ENCODE measurements around the gene GAS6. TPM values are rescaled to one million over a fixed set of nuclear protein-coding genes. Genes with fewer than 3 reads are reported as not detected.

GAS6 gene
- total RNA-seq, 1 experiment from 2014 or later = 12.0 TPM

- no peak for DNase-seq (ENCODE audit: extremely low read depth, low read depth)
These were observed 9.5 kb downstream of the GAS6 start for GRCh38 chr13:113854238-113855011.

GRCh38 chr13:113853518-113854237, 10.2 kb downstream of the GAS6 start:
- no peak for DNase-seq (ENCODE audit: extremely low read depth, low read depth)

DNA sequence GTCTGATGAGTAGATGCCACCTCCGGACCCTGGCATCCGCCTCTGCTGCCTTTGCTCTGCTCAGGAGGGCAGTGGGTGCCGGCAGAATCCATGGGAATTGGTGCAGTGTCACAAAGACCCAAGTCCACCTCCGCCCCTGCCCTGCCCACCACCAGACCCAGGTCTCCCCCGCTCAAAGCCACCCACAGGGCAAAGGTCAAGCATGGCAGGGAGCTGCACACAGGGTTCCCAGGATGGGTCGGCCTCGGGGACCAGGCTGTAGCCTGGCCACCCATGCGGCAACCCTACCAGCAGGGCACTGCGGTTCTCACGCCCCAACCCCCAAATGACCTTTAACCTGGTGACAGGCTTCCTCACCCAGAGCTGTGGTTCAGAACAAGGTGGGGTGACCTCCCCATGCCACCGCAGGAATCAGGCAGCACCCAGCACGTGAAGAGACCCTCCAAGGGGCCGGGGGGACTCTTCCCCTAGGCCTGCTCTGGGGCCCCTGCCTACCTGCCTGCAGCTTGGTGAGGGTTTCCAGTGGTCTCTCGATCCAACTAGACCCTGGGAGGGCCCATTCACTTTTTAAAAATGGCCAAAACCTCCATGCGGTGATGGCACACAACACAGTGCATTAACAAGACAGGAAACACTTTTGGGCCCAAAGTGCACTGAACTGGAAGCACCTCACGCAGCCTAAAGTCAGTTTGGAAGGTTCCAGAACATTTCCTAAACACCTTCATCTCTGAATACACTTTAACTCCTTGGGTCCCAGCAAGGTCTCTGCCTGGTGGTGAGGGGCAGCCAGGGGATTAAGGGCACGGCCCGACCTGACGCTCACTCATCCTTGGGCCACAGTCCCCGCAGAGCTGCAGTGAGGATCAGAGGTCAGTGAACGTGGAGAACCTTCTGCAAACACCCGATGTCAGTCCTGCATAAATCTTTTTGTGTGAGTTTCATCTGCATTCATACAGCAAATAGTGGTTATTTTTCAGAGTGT, 11.0 kb downstream of the GAS6 start:
- no peak for DNase-seq (ENCODE audit: extremely low read depth, low read depth)

DNA sequence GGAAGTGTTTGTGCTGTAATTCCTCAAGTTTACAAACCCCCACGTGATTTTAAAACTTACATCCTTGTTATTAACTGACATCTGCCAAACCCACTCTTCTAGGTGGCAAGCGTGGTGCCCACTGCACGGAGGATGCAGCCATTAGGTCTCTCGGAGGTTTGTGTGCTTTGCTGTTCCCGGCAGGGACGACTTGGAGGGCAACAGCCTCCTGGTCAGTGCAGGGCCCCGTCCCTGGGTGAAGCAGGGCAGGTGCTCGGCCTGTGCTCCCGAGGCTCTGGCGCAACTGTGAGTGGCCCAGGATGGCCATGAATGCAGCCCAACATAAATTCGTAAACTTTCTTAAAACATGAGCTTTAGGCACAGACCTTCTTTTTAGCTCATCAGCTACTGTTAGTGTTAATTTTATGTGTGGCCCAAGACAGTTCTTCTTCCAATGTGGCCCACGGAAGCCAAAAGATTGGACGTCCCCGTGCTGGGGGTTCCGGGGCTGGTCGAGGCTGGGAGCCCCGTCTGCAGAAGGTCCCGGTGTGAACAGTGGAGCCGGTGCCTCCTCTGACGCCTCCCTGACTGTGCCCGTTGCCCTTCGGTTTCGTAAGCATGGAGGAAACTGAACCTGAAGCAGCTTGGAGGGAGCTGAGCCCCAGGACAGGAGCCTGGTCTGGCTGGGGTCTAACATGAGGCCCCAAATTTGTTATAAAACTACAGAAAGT, 11.9 kb downstream of the GAS6 start:
- no peak for DNase-seq (ENCODE audit: extremely low read depth, low read depth)

- DNase-seq (ENCODE audit: extremely low read depth, low read depth) = no peak
These were observed 12.4 kb downstream of the GAS6 start for GRCh38 chr13:113851480-113851803.

GRCh38 chr13:113850722-113851479, 13.0 kb downstream of the GAS6 start:
- no peak for DNase-seq (ENCODE audit: extremely low read depth, low read depth)

- DNase-seq (ENCODE audit: extremely low read depth, low read depth) = no peak
These were observed 13.7 kb downstream of the GAS6 start for GRCh38 chr13:113849981-113850721.

GRCh38 chr13:113849546-113849945, 14.3 kb downstream of the GAS6 start:
- no peak for DNase-seq (ENCODE audit: extremely low read depth, low read depth)

- no peak for DNase-seq (ENCODE audit: extremely low read depth, low read depth)
These were observed 15.2 kb downstream of the GAS6 start for GRCh38 chr13:113848431-113849260.

DNA sequence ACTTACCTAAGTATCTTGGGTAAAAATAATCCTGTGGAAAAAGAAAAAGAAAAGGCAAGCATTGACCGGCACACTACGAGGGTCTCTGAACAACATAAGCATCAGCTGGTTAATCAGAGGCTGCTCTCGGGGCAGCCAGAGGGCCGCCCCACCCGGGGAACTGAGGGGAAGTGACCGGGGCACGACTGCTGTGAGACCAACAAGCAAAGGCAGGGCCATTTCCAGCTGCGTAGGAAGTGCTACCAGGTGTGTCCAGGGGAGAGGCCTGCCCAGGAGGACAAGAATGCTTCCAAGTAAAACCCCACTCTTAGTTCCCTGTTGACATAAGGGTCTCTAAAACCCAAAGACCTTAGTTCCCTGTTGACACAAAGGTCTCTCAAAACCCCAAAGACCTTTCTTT, 15.9 kb downstream of the GAS6 start:
- no peak for DNase-seq (ENCODE audit: extremely low read depth, low read depth)

GRCh38 chr13:113846636-113847318, 17.1 kb downstream of the GAS6 start:
- DNase-seq (ENCODE audit: extremely low read depth, low read depth) = no peak

DNA sequence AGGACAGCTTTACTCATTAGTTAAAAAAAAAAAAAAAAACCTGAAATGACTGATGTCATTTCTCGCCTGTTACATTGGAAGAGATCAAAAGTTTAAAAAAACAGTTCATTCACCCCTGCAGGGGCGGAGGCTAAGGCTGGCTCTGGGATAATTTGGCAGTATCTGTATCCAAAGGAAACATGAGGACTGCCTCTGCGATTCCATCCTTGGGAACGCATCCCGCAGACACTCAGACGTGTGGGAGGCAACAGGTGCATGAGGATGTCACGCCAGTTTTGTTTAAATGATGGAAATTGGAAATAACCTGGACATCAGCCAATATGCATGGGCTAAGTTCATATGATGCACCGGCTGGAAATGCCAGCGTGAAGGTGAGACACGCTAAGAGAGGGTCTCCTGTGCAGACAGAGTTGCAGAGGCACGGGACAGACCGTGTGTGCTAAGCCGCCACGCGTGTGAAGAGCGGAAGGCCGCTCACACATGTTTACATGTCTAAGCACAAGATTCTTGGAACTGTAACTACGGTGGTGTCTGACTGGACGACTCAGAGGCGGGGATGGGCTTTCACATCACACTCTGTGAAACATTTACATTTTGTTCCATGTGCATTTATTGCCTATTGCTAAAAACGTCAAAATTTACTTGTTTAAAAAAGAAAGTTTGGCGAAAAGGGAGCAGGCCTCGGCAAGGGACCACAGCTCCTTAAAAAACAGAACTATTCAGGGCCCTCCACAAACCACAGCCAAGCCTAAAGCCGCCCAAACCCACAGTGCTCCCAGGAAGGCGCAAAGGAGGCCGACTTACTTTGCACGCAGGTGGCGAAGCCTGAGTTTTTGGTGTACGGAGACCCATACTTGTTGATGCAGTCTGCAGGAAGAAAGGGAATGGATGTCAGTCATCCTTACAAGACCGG, 17.9 kb downstream of the GAS6 start:
- no peak for DNase-seq (ENCODE audit: extremely low read depth, low read depth)

- no peak for DNase-seq (ENCODE audit: extremely low read depth, low read depth)
These were observed 18.8 kb downstream of the GAS6 start for GRCh38 chr13:113845055-113845454.

- DNase-seq (ENCODE audit: extremely low read depth, low read depth) = no peak
These were observed 19.9 kb downstream of the GAS6 start for GRCh38 chr13:113843864-113844556.

DNA sequence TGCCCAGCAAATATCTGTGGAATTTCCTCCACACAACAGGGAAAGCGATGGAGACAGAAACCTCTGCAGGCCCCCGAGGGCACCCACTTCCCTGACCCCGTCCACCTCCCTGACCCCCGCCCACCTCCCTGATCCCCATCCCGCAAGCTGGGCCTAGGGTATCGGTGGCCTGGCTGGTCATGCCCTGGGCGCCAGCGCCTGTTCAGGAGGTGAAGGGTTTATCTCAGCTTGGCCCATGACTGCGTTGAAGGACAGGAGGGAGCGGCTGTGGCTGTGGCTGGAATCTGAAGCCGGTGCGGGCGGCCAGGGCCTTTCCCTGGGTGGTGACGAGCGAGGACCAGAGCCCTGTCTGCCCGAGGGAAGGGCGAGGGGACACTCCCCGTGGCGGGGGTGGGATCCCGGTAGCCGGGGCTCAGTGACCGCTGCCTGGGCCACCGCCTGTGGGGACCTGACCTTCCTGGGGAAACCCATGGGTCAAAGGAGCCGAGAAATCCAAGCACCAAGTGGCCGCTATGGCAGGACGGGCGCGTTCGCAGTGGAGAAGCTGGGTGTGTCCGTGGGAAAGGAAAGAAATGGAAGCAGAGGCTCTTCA, 20.7 kb downstream of the GAS6 start:
- DNase-seq (ENCODE audit: extremely low read depth, low read depth) = no peak
